H1 (cell line): Measurements from ENCODE around the gene POP7. TPM values are rescaled to one million over a fixed set of nuclear protein-coding genes. Genes with fewer than 3 reads are reported as not detected.

Source experiments
- CTCF ChIA-PET: fragments of 300-600 bp; sonication (Branson Sonifier 250); formaldehyde crosslinking; loops from one replicate; lab custom pipeline; 2021; ENCODE audit not compliant: partially characterized antibody; lab: Charles Lee
- POLR2A ChIA-PET: fragments of 300-600 bp; sonication (Branson Sonifier 250); formaldehyde crosslinking; loops from one replicate; lab custom pipeline; 2021; ENCODE audit warnings: inconsistent platforms; ENCODE audit not compliant: partially characterized antibody; lab: Charles Lee
- DNase-seq, 2 experiments: peaks; one replicate each; pipeline versions ENCODE4 v3.0.0 to v3.0.0-alpha.2; 2010 to 2022; ENCODE audit warnings: low spot score in 2 of 2, low read depth in 1 of 2, mixed read lengths in 1 of 2
- FAIRE-seq: peaks from 2 replicates; lab custom pipeline; 2011; peaks lifted over from hg19 to GRCh38; lab: Jason Lieb, UNC
- H2AFZ ChIP-seq: 2 replicates; pipeline ENCODE4 v1.8.1; 2012; ENCODE audit warnings: low read length, inconsistent platforms
- H2AK5ac ChIP-seq: 2 replicates; pipeline ENCODE4 v1.6.1; 2013; ENCODE audit warnings: low read depth, low read length
- H2BK120ac ChIP-seq: replicated peaks from 2 replicates; pipeline ENCODE3; 2013; ENCODE audit warnings: low read depth, low read length, inconsistent platforms
- H2BK12ac ChIP-seq: 2 replicates; pipeline ENCODE4 v1.6.1; 2013; ENCODE audit warnings: low read depth, low read length
- H2BK15ac ChIP-seq: 2 replicates; pipeline ENCODE4 v1.6.1; 2013; ENCODE audit warnings: low read length
- H2BK20ac ChIP-seq: 2 replicates; pipeline ENCODE4 v1.6.1; 2013; ENCODE audit warnings: low read length
- H2BK5ac ChIP-seq: 2 replicates; pipeline ENCODE4 v1.6.1; 2013; ENCODE audit warnings: low read depth, low read length
- H3K14ac ChIP-seq: 2 replicates; pipeline ENCODE4 v1.6.1; 2013; ENCODE audit warnings: inconsistent platforms; ENCODE audit not compliant: insufficient read length
- H3K18ac ChIP-seq: 2 replicates; pipeline ENCODE4 v1.6.1; 2013; ENCODE audit warnings: low read length; ENCODE audit errors: extremely low read depth
- H3K23ac ChIP-seq: 2 replicates; pipeline ENCODE4 v1.6.1; 2013; ENCODE audit warnings: inconsistent platforms; ENCODE audit not compliant: insufficient read length
- H3K23me2 ChIP-seq: 2 replicates; pipeline ENCODE4 v1.6.1; 2013; ENCODE audit warnings: low read depth, low read length
- H3K27ac ChIP-seq: 2 replicates; pipeline ENCODE4 v1.6.1; 2011; ENCODE audit warnings: low read depth, low read length, inconsistent platforms
- H3K27me3 ChIP-seq, 4 experiments: replicated peaks in 1 of 4; 1 replicate in 1 of 4; 2 replicates in 3 of 4; pipeline versions ENCODE4 v1.6.1 to v1.8.1; 2011 to 2013; ENCODE audit warnings: low read length in 3 of 4, mild to moderate bottlenecking in 3 of 4, inconsistent platforms in 2 of 4, mixed read lengths in 2 of 4, moderate library complexity in 1 of 4; ENCODE audit not compliant: control insufficient read depth in 3 of 4, insufficient read depth in 3 of 4; ENCODE audit errors: extremely low read depth in 1 of 4
- H3K36me3 ChIP-seq, 4 experiments: 2 replicates each; pipeline versions ENCODE4 v1.6.1 to v1.8.1; 2011 to 2013; ENCODE audit warnings: mild to moderate bottlenecking in 4 of 4, low read length in 3 of 4, moderate library complexity in 2 of 4, control low read depth in 1 of 4, inconsistent platforms in 1 of 4; ENCODE audit not compliant: insufficient read depth in 4 of 4, control insufficient read depth in 2 of 4
- H3K4ac ChIP-seq: replicated peaks from 2 replicates; pipeline ENCODE3; 2013; ENCODE audit warnings: low read length, low read depth, mixed read lengths, inconsistent platforms; ENCODE audit not compliant: insufficient read length
- H3K4me1 ChIP-seq, 4 experiments: replicated peaks in 1 of 4; 1 replicate in 1 of 4; 2 replicates in 3 of 4; pipeline versions ENCODE4 v1.6.1 to v1.8.1; 2011 to 2013; ENCODE audit warnings: low read length in 3 of 4, inconsistent platforms in 2 of 4, mixed read lengths in 1 of 4; ENCODE audit not compliant: insufficient read depth in 4 of 4, control insufficient read depth in 3 of 4
- H3K4me2 ChIP-seq, 2 experiments: 2 replicates each; pipeline versions ENCODE4 v1.6.1 to v1.8.1; 2011 to 2013; ENCODE audit warnings: low read depth in 2 of 2, low read length in 2 of 2, control low read depth in 1 of 2, inconsistent platforms in 1 of 2, mild to moderate bottlenecking in 1 of 2; ENCODE audit not compliant: insufficient read depth in 1 of 2
- H3K4me3 ChIP-seq, 4 experiments: fragments of 200-600, 300-600 bp in 1 of 4; sonication (generic), shearing (Covaris generic), sonication (Bioruptor Twin) in 1 of 4; 2 replicates each; pipeline versions ENCODE4 v1.5.1 to v1.8.1; 2011 to 2016; ENCODE audit warnings: low read length in 4 of 4, low read depth in 3 of 4, control low read depth in 2 of 4, inconsistent platforms in 2 of 4, mild to moderate bottlenecking in 2 of 4, mixed read lengths in 1 of 4, moderate library complexity in 1 of 4; ENCODE audit not compliant: insufficient read depth in 2 of 4; ENCODE audit errors: extremely low read depth in 1 of 4
- H3K56ac ChIP-seq: replicated peaks from 2 replicates; pipeline ENCODE3; 2013; ENCODE audit warnings: low read depth, mild to moderate bottlenecking, mixed read lengths, low read length, inconsistent platforms; ENCODE audit not compliant: insufficient read length
- H3K79me1 ChIP-seq: 2 replicates; pipeline ENCODE4 v1.6.1; 2013; ENCODE audit warnings: low read depth, low read length, control low read depth
- H3K79me2 ChIP-seq, 2 experiments: 2 replicates each; pipeline versions ENCODE4 v1.6.1 to v1.8.1; 2012 to 2013; ENCODE audit warnings: low read length in 2 of 2, mild to moderate bottlenecking in 2 of 2, inconsistent platforms in 1 of 2; ENCODE audit not compliant: insufficient read depth in 2 of 2, control insufficient read depth in 1 of 2
- H3K9ac ChIP-seq, 4 experiments: replicated peaks in 1 of 4; 1 replicate in 1 of 4; 2 replicates in 3 of 4; pipeline versions ENCODE4 v1.6.1 to v1.8.1; 2011 to 2013; ENCODE audit warnings: low read depth in 3 of 4, low read length in 3 of 4, control low read depth in 2 of 4, mild to moderate bottlenecking in 2 of 4, moderate library complexity in 2 of 4, inconsistent platforms in 1 of 4; ENCODE audit errors: extremely low read depth in 1 of 4
- H3K9me3 ChIP-seq, 2 experiments: 2 replicates each; pipeline versions ENCODE4 v1.6.1 to v1.8.1; 2012 to 2013; ENCODE audit warnings: mild to moderate bottlenecking in 2 of 2, moderate library complexity in 2 of 2, control low read depth in 1 of 2, inconsistent platforms in 1 of 2, low read depth in 1 of 2, low read length in 1 of 2, mixed read lengths in 1 of 2; ENCODE audit not compliant: insufficient read depth in 2 of 2
- H4K20me1 ChIP-seq, 2 experiments: replicated peaks in 1 of 2; 2 replicates each; pipeline versions ENCODE3 to v1.8.1; 2011 to 2013; ENCODE audit warnings: inconsistent platforms in 2 of 2, low read length in 2 of 2, mild to moderate bottlenecking in 1 of 2; ENCODE audit not compliant: insufficient read depth in 2 of 2, control insufficient read depth in 1 of 2
- H4K5ac ChIP-seq: 2 replicates; pipeline ENCODE4 v1.6.1; 2013; ENCODE audit warnings: low read length, low read depth, mixed read lengths, inconsistent platforms; ENCODE audit not compliant: insufficient read length
- H4K8ac ChIP-seq: 2 replicates; pipeline ENCODE4 v1.8.0; 2013; ENCODE audit warnings: mild to moderate bottlenecking, moderate library complexity, low read length, inconsistent platforms; ENCODE audit not compliant: insufficient read depth; ENCODE audit errors: extremely low read depth
- H4K91ac ChIP-seq: replicated peaks from 2 replicates; pipeline ENCODE3; 2013; ENCODE audit warnings: low read length, mixed read lengths, inconsistent platforms; ENCODE audit not compliant: insufficient read length
- CTBP2 ChIP-seq: IDR thresholded peaks from 2 replicates; pipeline ENCODE4 v1.7.0; 2011; ENCODE audit warnings: borderline replicate concordance, mild to moderate bottlenecking, moderate library complexity, mixed read lengths, low read length; ENCODE audit not compliant: insufficient read depth, insufficient read length
- MAFK ChIP-seq: IDR thresholded peaks from 2 replicates; pipeline ENCODE4 v1.6.1; 2012; ENCODE audit warnings: low read depth, mild to moderate bottlenecking, improper control_type of control experiment, low read length
- ZNF274 ChIP-seq: IDR thresholded peaks from 2 replicates; pipeline ENCODE4 v1.7.0; 2012; ENCODE audit warnings: low read length, borderline replicate concordance; ENCODE audit errors: extremely low read depth
- WGBS, 2 experiments: shearing (Covaris generic) in 1 of 2; methylation state at CpG; one replicate each; pipeline versions ENCODE4 v1.1.6 to v1.1.7; 2013 to 2015; ENCODE audit warnings: low lambda C conversion rate in 2 of 2, mixed read lengths in 2 of 2, inconsistent platforms in 1 of 2, low coverage in 1 of 2, missing lambda C conversion rate in 1 of 2; ENCODE audit not compliant: insufficient replicate concordance in 2 of 2, insufficient coverage in 1 of 2, insufficient read length in 1 of 2; ENCODE audit errors: extremely low coverage in 1 of 2, missing lambda C conversion rate in 1 of 2; 5-methylcytosine and 5-hydroxymethylcytosine counted together
- polyA plus RNA-seq, 7 experiments: library from polyadenylated mRNA; depleted of rRNA in 3 of 7; stranded (reverse) in 5 of 7; unstranded in 2 of 7; fragments of >200 nt in 5 of 7; fragments of 200-250 nt in 2 of 7; gene quantifications; 1 replicate in 5 of 7; 2 replicates in 1 of 7; 4 replicates in 1 of 7; pipeline versions ENCODE4 v1.2.1 to v1.2.3, GENCODE V29; 2011 to 2013; ENCODE audit warnings: missing spikeins in 2 of 7, mixed read lengths in 2 of 7
- total RNA-seq: library from RNA; stranded (reverse); fragmentation: NEBNext Ultra II Directional; extraction: Animal tissue kit (Norgen Biotek cat#: 25700); gene quantifications from 2 replicates; pipeline ENCODE4 v1.2.1, GENCODE V29; 2021

Gene POP7
- total and polyA plus RNA-seq, 2 of the 8 experiments (the other 6 are each of a cell fraction or from before 2014, with no cell fraction given), result 92.5 to 135 TPM

DNA sequence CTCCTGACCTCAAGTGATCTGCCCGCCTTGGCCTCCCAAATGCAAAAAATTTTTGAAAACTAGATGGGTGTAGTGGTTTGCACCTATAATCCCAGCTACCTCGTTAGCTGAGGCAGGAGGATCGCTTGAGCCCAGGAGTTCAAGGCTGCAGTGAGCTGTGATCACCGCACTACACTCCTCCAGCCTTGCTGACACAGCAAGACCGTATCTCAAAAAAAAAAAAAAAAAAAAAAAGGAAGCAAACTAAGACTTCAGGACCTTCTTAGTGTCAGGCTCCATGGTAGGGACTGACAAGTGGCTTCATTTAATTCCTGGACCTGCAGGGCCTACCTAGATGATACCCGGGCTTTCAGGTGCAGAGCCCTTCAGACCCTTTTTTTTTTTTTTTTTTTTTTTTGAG lies 2.5 kb downstream of the POP7 start:
- Histone ChIP-seq H3K79me2 (peaks cover 0 to 16% of the 10 kb centered on the region in 2 experiments; a peak in 3 of 4 replicates), H3K4ac (no peak overlapping the region), H3K4me3 (no peak overlapping the region), H2BK20ac (no peak overlapping the region), H2BK5ac (no peak overlapping the region), H3K27me3 (no peaks in the 10 kb centered on the region), H2BK120ac (no peak overlapping the region), H4K5ac (no peak overlapping the region), H2BK15ac (no peak overlapping the region), H3K56ac (no peak overlapping the region), H4K91ac (no peak overlapping the region), H2AK5ac (no peak overlapping the region), H3K9me3 (no peaks in the 10 kb centered on the region), H3K23me2 (peaks cover 7% of the 10 kb centered on the region; the same call in 1 of the 2 replicates), H3K23ac (no peak overlapping the region), H4K8ac (no peak overlapping the region), H4K20me1 (peaks cover 2% of the 10 kb centered on the region in 2 experiments), H3K9ac (no peak overlapping the region), H3K4me2 (no peak overlapping the region), H2AFZ (no peak overlapping the region), H2BK12ac (no peak overlapping the region), H3K36me3 (peaks cover 0 to 6% (median 4%) of the 10 kb centered on the region in 4 experiments; a peak in 5 of 8 replicates), H3K18ac (no peak overlapping the region), H3K4me1 (peaks cover 0 to 11% (median 2%) of the 10 kb centered on the region in 4 experiments; a peak in 3 of 7 replicates), H3K79me1 (peaks cover 3% of the 10 kb centered on the region), H3K27ac (no peak overlapping the region), H3K14ac (no peak overlapping the region)
- ChIA-PET CTCF (interaction anchor here (0.7 to 16.9 kb wide), 6 partner anchors 13 to 96 kb away, joined by 3 to 254 read pairs (median 17); partner anchors contain the start of genes EPO, GIGYF1 and MOSPD3), POLR2A (interaction anchor here (0.6 to 1.8 kb wide), 7 partner anchors 9 to 877 kb away, joined by 3 to 8 read pairs (median 4); partner anchors contain the start of gene EPO)
- TF ChIP-seq MAFK (no peak), ZNF274 (no peak), CTBP2 (no peak)
- FAIRE-seq, result no peak
- WGBS, 2 experiments, result 89% methylated on average over 5 of the region's 6 CpGs; no CpG with 5 or more reads in 1 of the 2 experiments
- no peak for DNase-seq
